Dendritic cell treated with granulocyte-macrophage colony-stimulating factor and Interleukin-4, amounts not matched to agents 40 ng/mL and 50 ng/mL, for 4 days (primary cell): ENCODE data around the gene PTPRK.

Experiments used
- H3K27ac Mint-ChIP-seq: one replicate; pipeline ENCODE4 v1.8.0; 2022; ENCODE audit warnings: mild to moderate bottlenecking, mixed read lengths
- H3K27me3 Mint-ChIP-seq: one replicate; pipeline ENCODE4 v1.8.0; 2022; ENCODE audit warnings: mild to moderate bottlenecking, mixed read lengths
- H3K36me3 Mint-ChIP-seq: one replicate; pipeline ENCODE4 v1.8.0; 2022; ENCODE audit warnings: low read depth, mixed read lengths
- H3K4me1 Mint-ChIP-seq: one replicate; pipeline ENCODE4 v1.8.0; 2022; ENCODE audit warnings: low read depth, mixed read lengths
- H3K4me3 Mint-ChIP-seq: one replicate; pipeline ENCODE4 v1.8.0; 2022; ENCODE audit warnings: mild to moderate bottlenecking, moderate library complexity, mixed read lengths
- H3K9me3 Mint-ChIP-seq: one replicate; pipeline ENCODE4 v1.8.0; 2022; ENCODE audit warnings: mixed read lengths
- intact Hi-C: fragments of 100-400 bp; cut with micrococcal nuclease; formaldehyde crosslinking; loops from one replicate; pipeline ENCODE4 v1.15.0; 2022

Gene PTPRK

GRCh38 chr6:128062882-128063603, 457.4 kb downstream of the PTPRK start:
- H3K27ac Mint-ChIP-seq: no peak overlapping the region
- intact Hi-C loops: no loop called here
- H3K9me3 Mint-ChIP-seq: no peaks in the 10 kb centered on the region
- no peaks in the 10 kb centered on the region for H3K36me3 Mint-ChIP-seq
- H3K4me3 Mint-ChIP-seq: no peak overlapping the region
- H3K27me3 Mint-ChIP-seq: no peaks in the 10 kb centered on the region
- no peaks in the 10 kb centered on the region for H3K4me1 Mint-ChIP-seq

- Mint-ChIP-seq H3K27ac (no peak overlapping the region), H3K36me3 (no peaks in the 10 kb centered on the region), H3K9me3 (no peaks in the 10 kb centered on the region), H3K4me1 (no peaks in the 10 kb centered on the region), H3K27me3 (no peaks in the 10 kb centered on the region), H3K4me3 (no peak overlapping the region)
- intact Hi-C loops: no loop called here
These were observed 462.5 kb downstream of the PTPRK start for GRCh38 chr6:128057946-128058345.

- no peak overlapping the region for H3K4me3 Mint-ChIP-seq
- no peaks in the 10 kb centered on the region for H3K9me3 Mint-ChIP-seq
- intact Hi-C loops: no loop called here
- H3K27me3 Mint-ChIP-seq: no peaks in the 10 kb centered on the region
- H3K36me3 Mint-ChIP-seq: no peaks in the 10 kb centered on the region
- no peak overlapping the region for H3K27ac Mint-ChIP-seq
- no peaks in the 10 kb centered on the region for H3K4me1 Mint-ChIP-seq
These were observed 462.9 kb downstream of the PTPRK start for GRCh38 chr6:128057541-128057940.

GRCh38 chr6:128053109-128053508, 467.3 kb downstream of the PTPRK start:
- Mint-ChIP-seq H3K4me1 (no peaks in the 10 kb centered on the region), H3K36me3 (no peaks in the 10 kb centered on the region), H3K9me3 (no peaks in the 10 kb centered on the region), H3K27ac (no peak overlapping the region), H3K27me3 (no peaks in the 10 kb centered on the region), H3K4me3 (no peak overlapping the region)
- intact Hi-C loops: no loop called here

GRCh38 chr6:128047989-128048388, 472.4 kb downstream of the PTPRK start:
- H3K27me3 Mint-ChIP-seq: no peaks in the 10 kb centered on the region
- no peaks in the 10 kb centered on the region for H3K4me1 Mint-ChIP-seq
- intact Hi-C loops: no loop called here
- H3K9me3 Mint-ChIP-seq: no peaks in the 10 kb centered on the region
- H3K36me3 Mint-ChIP-seq: no peaks in the 10 kb centered on the region
- H3K4me3 Mint-ChIP-seq: no peak overlapping the region
- no peak overlapping the region for H3K27ac Mint-ChIP-seq

GRCh38 chr6:128046033-128046432, 474.4 kb downstream of the PTPRK start:
- intact Hi-C loops: no loop called here
- Mint-ChIP-seq H3K4me1 (no peaks in the 10 kb centered on the region), H3K27ac (no peak overlapping the region), H3K4me3 (no peak overlapping the region), H3K27me3 (no peaks in the 10 kb centered on the region), H3K36me3 (no peaks in the 10 kb centered on the region), H3K9me3 (no peaks in the 10 kb centered on the region)

- no peaks in the 10 kb centered on the region for H3K36me3 Mint-ChIP-seq
- no peak overlapping the region for H3K4me3 Mint-ChIP-seq
- H3K27ac Mint-ChIP-seq: no peak overlapping the region
- no peaks in the 10 kb centered on the region for H3K4me1 Mint-ChIP-seq
- no peaks in the 10 kb centered on the region for H3K9me3 Mint-ChIP-seq
- no peaks in the 10 kb centered on the region for H3K27me3 Mint-ChIP-seq
- intact Hi-C loops: no loop called here
These were observed 480.9 kb downstream of the PTPRK start for GRCh38 chr6:128039543-128039942.

- Mint-ChIP-seq H3K27me3 (no peaks in the 10 kb centered on the region), H3K4me1 (no peaks in the 10 kb centered on the region), H3K4me3 (no peak overlapping the region), H3K9me3 (no peaks in the 10 kb centered on the region), H3K27ac (no peak overlapping the region), H3K36me3 (no peaks in the 10 kb centered on the region)
- intact Hi-C loops: no loop called here
These were observed 483.4 kb downstream of the PTPRK start for GRCh38 chr6:128036808-128037570.

GRCh38 chr6:128033156-128033555, 487.2 kb downstream of the PTPRK start:
- intact Hi-C loops: no loop called here
- no peaks in the 10 kb centered on the region for H3K9me3 Mint-ChIP-seq
- no peak overlapping the region for H3K4me3 Mint-ChIP-seq
- no peak overlapping the region for H3K27ac Mint-ChIP-seq
- no peaks in the 10 kb centered on the region for H3K27me3 Mint-ChIP-seq
- no peaks in the 10 kb centered on the region for H3K4me1 Mint-ChIP-seq
- no peaks in the 10 kb centered on the region for H3K36me3 Mint-ChIP-seq

GRCh38 chr6:128032042-128032441, 488.4 kb downstream of the PTPRK start:
- no peaks in the 10 kb centered on the region for H3K27me3 Mint-ChIP-seq
- no peaks in the 10 kb centered on the region for H3K4me1 Mint-ChIP-seq
- H3K36me3 Mint-ChIP-seq: no peaks in the 10 kb centered on the region
- no peaks in the 10 kb centered on the region for H3K9me3 Mint-ChIP-seq
- no peak overlapping the region for H3K4me3 Mint-ChIP-seq
- intact Hi-C loops: no loop called here
- no peak overlapping the region for H3K27ac Mint-ChIP-seq

- intact Hi-C loops: no loop called here
- no peaks in the 10 kb centered on the region for H3K9me3 Mint-ChIP-seq
- H3K36me3 Mint-ChIP-seq: no peaks in the 10 kb centered on the region
- no peak overlapping the region for H3K27ac Mint-ChIP-seq
- no peaks in the 10 kb centered on the region for H3K4me1 Mint-ChIP-seq
- no peaks in the 10 kb centered on the region for H3K27me3 Mint-ChIP-seq
- H3K4me3 Mint-ChIP-seq: no peak overlapping the region
These were observed 490.6 kb downstream of the PTPRK start for GRCh38 chr6:128029826-128030225.

GRCh38 chr6:128028183-128028582, 492.2 kb downstream of the PTPRK start:
- no peaks in the 10 kb centered on the region for H3K27me3 Mint-ChIP-seq
- intact Hi-C loops: no loop called here
- H3K36me3 Mint-ChIP-seq: no peaks in the 10 kb centered on the region
- no peaks in the 10 kb centered on the region for H3K4me1 Mint-ChIP-seq
- H3K4me3 Mint-ChIP-seq: no peak overlapping the region
- no peaks in the 10 kb centered on the region for H3K9me3 Mint-ChIP-seq
- no peak overlapping the region for H3K27ac Mint-ChIP-seq

GRCh38 chr6:128025478-128025877, 494.9 kb downstream of the PTPRK start:
- H3K27ac Mint-ChIP-seq: no peak overlapping the region
- no peak overlapping the region for H3K4me3 Mint-ChIP-seq
- intact Hi-C loops: no loop called here
- no peaks in the 10 kb centered on the region for H3K36me3 Mint-ChIP-seq
- no peaks in the 10 kb centered on the region for H3K9me3 Mint-ChIP-seq
- H3K4me1 Mint-ChIP-seq: no peaks in the 10 kb centered on the region
- no peaks in the 10 kb centered on the region for H3K27me3 Mint-ChIP-seq

GRCh38 chr6:128024969-128025368, 495.4 kb downstream of the PTPRK start:
- H3K4me1 Mint-ChIP-seq: no peaks in the 10 kb centered on the region

GRCh38 chr6:128024046-128024445, 496.4 kb downstream of the PTPRK start:
- H3K36me3 Mint-ChIP-seq: no peaks in the 10 kb centered on the region
- H3K4me1 Mint-ChIP-seq: no peaks in the 10 kb centered on the region
- no peaks in the 10 kb centered on the region for H3K27me3 Mint-ChIP-seq
- no peak overlapping the region for H3K27ac Mint-ChIP-seq
- no peaks in the 10 kb centered on the region for H3K9me3 Mint-ChIP-seq
- intact Hi-C loops: no loop called here
- no peak overlapping the region for H3K4me3 Mint-ChIP-seq

More at GRCh38 chr6:128024969-128025368, 495.4 kb downstream of the PTPRK start:
- no peak overlapping the region for H3K4me3 Mint-ChIP-seq
- intact Hi-C loops: no loop called here
- no peaks in the 10 kb centered on the region for H3K27me3 Mint-ChIP-seq
- H3K36me3 Mint-ChIP-seq: no peaks in the 10 kb centered on the region
- no peaks in the 10 kb centered on the region for H3K9me3 Mint-ChIP-seq
- H3K27ac Mint-ChIP-seq: no peak overlapping the region
